Activated CD4-positive, alpha-beta T cell treated with anti-CD3 and anti-CD28 coated beads for 36 hours (primary cell): ENCODE results near the gene MAGEC1. TPM values are rescaled to one million over a fixed set of nuclear protein-coding genes. Genes with fewer than 3 reads are reported as not detected.
"Not testable (repeated sequence)": the region's sequence is repeated elsewhere in the genome, so short reads cannot be mapped to it uniquely, and the experiment has no call there.

ENCODE experiments used
- ATAC-seq: fragments of 200-7000 bp; cut with Tn5 transposase; one replicate; pipeline ENCODE4 v1.10.0; 2021; ENCODE audit warnings: mild to moderate bottlenecking, moderate library complexity
- CTCF ChIA-PET: fragments of 350-600 bp; sonication (Branson Sonifier 250); formaldehyde crosslinking; loops from one replicate; lab custom pipeline; 2021; ENCODE audit warnings: antibody characterized with exemption; lab: Charles Lee
- POLR2A ChIA-PET: fragments of 350-600 bp; sonication (Branson Sonifier 250); formaldehyde crosslinking; loops from one replicate; lab custom pipeline; 2021; ENCODE audit warnings: antibody characterized with exemption, inconsistent platforms; lab: Charles Lee
- DNase-seq: peaks from one replicate; pipeline ENCODE4 v3.0.0-alpha.2; 2020
- H3K27ac Mint-ChIP-seq: one replicate; pipeline ENCODE4 v1.8.0; 2021; ENCODE audit warnings: mixed read lengths
- H3K27me3 Mint-ChIP-seq: one replicate; pipeline ENCODE4 v1.8.0; 2021; ENCODE audit warnings: mixed read lengths
- H3K36me3 Mint-ChIP-seq: one replicate; pipeline ENCODE4 v1.8.0; 2021; ENCODE audit warnings: low read depth, mixed read lengths
- H3K4me1 Mint-ChIP-seq: one replicate; pipeline ENCODE4 v1.8.0; 2021; ENCODE audit warnings: mixed read lengths
- H3K4me3 Mint-ChIP-seq: one replicate; pipeline ENCODE4 v1.8.0; 2021; ENCODE audit warnings: mild to moderate bottlenecking, moderate library complexity, mixed read lengths
- H3K9me3 Mint-ChIP-seq: one replicate; pipeline ENCODE4 v1.8.0; 2021; ENCODE audit warnings: low read depth, mixed read lengths
- intact Hi-C, 2 experiments: fragments of 100-400 bp; cut with DNase I in 1 of 2; cut with micrococcal nuclease in 1 of 2; formaldehyde crosslinking; loops; one replicate each; pipeline versions ENCODE4 v1.14.2 to v1.15.1; 2022 to 2024; cut with DNase I, micrococcal nuclease
- total RNA-seq, 2 experiments: library from RNA; stranded (reverse); gene quantifications; one replicate each; pipeline ENCODE4 v1.2.3, GENCODE V29; 2021

MAGEC1 gene
- total RNA-seq = not detected

GRCh38 chrX:141903400-141904155 lies at the start of gene MAGEC1:
MAGEC1 (plus strand) TSS chrX:141903894; CDS start chrX:141905073, 1,179 bp downstream.
- intact Hi-C loops = no loop called here
- no peak for ATAC-seq
- H3K36me3 Mint-ChIP-seq = no peaks in the 10 kb centered on the region
- H3K4me3 Mint-ChIP-seq = no peak within 1 kb of the TSS
- no peak for DNase-seq
- H3K9me3 Mint-ChIP-seq = no peaks in the 10 kb centered on the region
- H3K27me3 Mint-ChIP-seq = no peaks in the 10 kb centered on the region
- CTCF ChIA-PET = no interaction called here
- no peaks in the 10 kb centered on the region for H3K4me1 Mint-ChIP-seq
- H3K27ac Mint-ChIP-seq = no peak within 1 kb of the TSS
- POLR2A ChIA-PET = no interaction called here

DNA sequence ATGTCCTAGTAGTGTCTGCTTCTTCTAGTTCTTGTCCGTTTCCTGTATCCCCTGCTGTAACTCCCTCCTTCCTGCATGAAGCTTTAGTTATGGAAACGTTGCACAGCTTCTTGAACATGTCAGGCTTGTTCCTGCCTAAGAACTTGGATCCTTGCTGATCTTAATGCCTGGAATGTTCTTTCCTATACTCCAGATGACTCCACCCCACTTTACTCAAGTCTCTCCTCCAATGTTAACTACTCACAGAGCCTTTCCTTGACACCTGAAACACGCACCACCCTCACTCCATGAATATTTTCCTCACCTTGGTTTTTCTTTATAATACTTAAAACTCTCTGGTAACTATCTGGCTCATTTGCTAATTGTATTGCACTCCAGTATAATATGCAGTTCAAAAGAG lies 46.2 kb upstream of the MAGEC1 start:
- ChIA-PET CTCF (no interaction called here), POLR2A (no interaction called here)
- Mint-ChIP-seq H3K4me1 (no peaks in the 10 kb centered on the region), H3K9me3 (peaks cover 5% of the 10 kb centered on the region), H3K27ac (no peak overlapping the region), H3K36me3 (no peaks in the 10 kb centered on the region), H3K27me3 (no peaks in the 10 kb centered on the region), H3K4me3 (no peak overlapping the region)
- no peak for DNase-seq
- intact Hi-C loops = no loop called here
- no peak for ATAC-seq

- Mint-ChIP-seq H3K9me3 (no peaks in the 10 kb centered on the region), H3K4me1 (no peaks in the 10 kb centered on the region), H3K36me3 (no peaks in the 10 kb centered on the region), H3K27me3 (no peaks in the 10 kb centered on the region), H3K4me3 (no peak overlapping the region), H3K27ac (no peak overlapping the region)
- CTCF ChIA-PET = no interaction called here
- no peak for ATAC-seq
- DNase-seq = no peak
- POLR2A ChIA-PET = no interaction called here
- intact Hi-C loops = no loop called here
Observed at GRCh38 chrX:141879616-141880015, 24.1 kb upstream of the MAGEC1 start.

- intact Hi-C loops, H3K4me3 Mint-ChIP-seq, H3K27ac Mint-ChIP-seq, ATAC-seq, H3K27me3 Mint-ChIP-seq, CTCF ChIA-PET, POLR2A ChIA-PET, H3K9me3 Mint-ChIP-seq, DNase-seq, H3K36me3 Mint-ChIP-seq, H3K4me1 Mint-ChIP-seq: not testable (repeated sequence)
Observed at GRCh38 chrX:141888811-141889210, 14.9 kb upstream of the MAGEC1 start.

DNA sequence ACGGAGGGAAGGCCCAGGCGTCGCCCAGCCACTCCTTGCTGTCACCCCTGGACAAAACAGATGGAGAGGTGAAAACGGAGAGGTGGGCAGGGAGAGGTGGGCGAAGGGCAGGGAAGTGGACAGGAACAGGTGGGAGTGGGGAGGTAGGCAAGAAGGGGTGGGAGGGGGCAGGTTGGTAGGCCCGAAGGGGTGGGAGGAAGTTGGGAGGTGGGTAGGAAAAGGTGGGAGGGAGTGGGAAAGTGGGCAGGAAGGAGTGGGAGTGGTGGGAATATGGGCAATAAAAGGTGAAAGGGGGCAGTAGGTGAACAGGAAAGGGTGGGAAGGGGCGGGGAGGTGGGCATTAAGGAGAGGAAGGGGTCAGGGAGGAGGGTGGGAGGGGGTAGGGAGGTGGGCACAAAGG lies 9.0 kb upstream of the MAGEC1 start:
- no peaks in the 10 kb centered on the region for H3K27me3 Mint-ChIP-seq
- H3K4me3 Mint-ChIP-seq = no peak overlapping the region
- DNase-seq (no peak), ATAC-seq (no peak)
- no peaks in the 10 kb centered on the region for H3K36me3 Mint-ChIP-seq
- intact Hi-C loops = no loop called here
- no peaks in the 10 kb centered on the region for H3K4me1 Mint-ChIP-seq
- CTCF ChIA-PET = no interaction called here
- no peaks in the 10 kb centered on the region for H3K9me3 Mint-ChIP-seq
- no peak overlapping the region for H3K27ac Mint-ChIP-seq
- POLR2A ChIA-PET = no interaction called here

DNA sequence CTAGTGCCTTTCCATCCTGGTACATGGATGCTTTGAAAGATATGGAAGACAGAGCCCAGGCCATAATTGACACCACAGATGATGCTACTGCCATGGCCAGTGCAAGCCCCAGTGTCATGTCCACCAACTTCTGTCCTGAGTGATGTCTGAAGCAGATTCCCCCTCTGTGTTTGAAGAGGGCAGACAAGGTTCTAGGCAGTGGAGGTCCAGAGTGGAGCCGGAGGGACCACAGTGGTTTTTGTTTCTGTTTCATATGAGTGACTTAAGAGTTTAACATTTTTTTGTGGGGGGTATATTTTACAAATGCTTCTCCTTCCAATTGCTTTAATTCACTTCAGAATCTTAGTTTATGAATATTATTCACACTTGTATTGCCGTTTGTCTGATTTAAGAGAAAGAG lies 6.0 kb upstream of the MAGEC1 start:
- Mint-ChIP-seq H3K9me3 (no peaks in the 10 kb centered on the region), H3K4me1 (no peaks in the 10 kb centered on the region), H3K4me3 (no peak overlapping the region), H3K27me3 (no peaks in the 10 kb centered on the region), H3K36me3 (no peaks in the 10 kb centered on the region), H3K27ac (no peak overlapping the region)
- CTCF ChIA-PET = no interaction called here
- intact Hi-C loops = no loop called here
- POLR2A ChIA-PET = no interaction called here
- no peak for ATAC-seq
- no peak for DNase-seq

DNA sequence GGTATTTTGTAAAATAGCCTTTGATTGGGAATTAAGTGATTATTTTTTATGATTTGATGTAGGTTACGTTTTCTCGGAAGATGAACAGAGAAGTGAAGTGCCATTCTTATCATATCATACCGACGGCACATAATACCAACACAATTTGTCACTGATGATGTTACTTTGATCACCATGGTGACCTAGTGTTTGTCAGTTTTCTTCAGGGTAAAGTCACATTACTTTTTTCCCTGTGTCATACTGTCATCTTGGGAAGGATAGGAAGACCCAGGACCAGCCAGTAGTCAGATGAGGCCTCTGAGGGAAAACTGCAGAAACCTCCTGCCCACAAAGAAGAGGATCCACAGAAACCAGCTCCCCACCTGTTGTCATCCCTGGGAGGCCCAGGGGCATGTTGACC lies 1.3 kb upstream of the MAGEC1 start:
- Mint-ChIP-seq H3K27me3 (no peaks in the 10 kb centered on the region), H3K9me3 (no peaks in the 10 kb centered on the region), H3K4me1 (no peaks in the 10 kb centered on the region), H3K27ac (no peak overlapping the region), H3K4me3 (no peak overlapping the region), H3K36me3 (no peaks in the 10 kb centered on the region)
- intact Hi-C loops = no loop called here
- ChIA-PET CTCF (no interaction called here), POLR2A (no interaction called here)
- no peak for ATAC-seq
- no peak for DNase-seq

DNA sequence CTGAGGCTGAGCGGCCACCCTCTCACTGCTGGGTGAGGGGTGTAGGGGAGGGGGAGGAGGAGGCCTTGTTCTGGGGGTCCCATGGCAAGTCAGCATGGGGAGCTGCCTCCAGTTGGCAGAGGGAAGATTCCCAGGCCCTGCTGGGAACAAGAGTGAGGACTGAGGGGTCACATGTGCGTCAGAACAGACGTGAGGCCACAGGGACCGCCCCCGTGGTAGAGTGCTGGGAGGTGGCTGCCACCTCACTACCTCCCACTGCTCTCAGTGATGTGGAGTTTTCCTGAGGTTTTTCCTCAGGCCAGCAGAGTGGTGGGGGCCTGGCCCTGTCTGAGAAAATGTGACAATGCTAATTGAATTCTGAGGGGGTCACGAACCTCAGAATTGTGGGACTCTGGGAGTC lies 568 bp downstream of the MAGEC1 start:
- H3K9me3 Mint-ChIP-seq = no peaks in the 10 kb centered on the region
- DNase-seq (no peak), ATAC-seq (no peak)
- no peaks in the 10 kb centered on the region for H3K36me3 Mint-ChIP-seq
- no peak overlapping the region for H3K4me3 Mint-ChIP-seq
- ChIA-PET CTCF (no interaction called here), POLR2A (no interaction called here)
- intact Hi-C loops = no loop called here
- H3K27me3 Mint-ChIP-seq = no peaks in the 10 kb centered on the region
- H3K27ac Mint-ChIP-seq = no peak overlapping the region
- no peaks in the 10 kb centered on the region for H3K4me1 Mint-ChIP-seq

DNA sequence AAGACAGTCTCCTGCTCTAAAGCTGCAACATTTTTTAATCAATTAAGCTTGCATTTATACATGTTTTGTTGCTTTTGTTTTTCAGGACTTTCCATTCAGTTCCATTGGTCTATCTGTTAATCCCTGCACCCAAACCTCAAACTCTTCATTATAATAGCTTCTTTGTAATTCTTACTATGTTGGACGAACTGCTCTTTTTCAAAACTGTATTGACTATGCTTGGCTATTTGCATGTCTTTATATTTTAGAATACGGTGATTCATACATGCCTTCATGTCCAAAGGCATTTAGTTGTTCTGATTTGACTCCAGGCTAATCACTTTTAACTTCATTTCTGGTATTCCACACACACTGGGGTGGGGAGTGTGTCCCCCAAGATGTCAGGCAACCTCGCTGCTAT lies 14.1 kb downstream of the MAGEC1 start:
- no peaks in the 10 kb centered on the region for H3K4me1 Mint-ChIP-seq
- no peak for ATAC-seq
- no peaks in the 10 kb centered on the region for H3K27me3 Mint-ChIP-seq
- intact Hi-C loops = no loop called here
- H3K4me3 Mint-ChIP-seq = no peak overlapping the region
- H3K27ac Mint-ChIP-seq = no peak overlapping the region
- no peak for DNase-seq
- CTCF ChIA-PET = no interaction called here
- POLR2A ChIA-PET = no interaction called here
- peaks cover 3% of the 10 kb centered on the region for H3K9me3 Mint-ChIP-seq
- no peaks in the 10 kb centered on the region for H3K36me3 Mint-ChIP-seq

DNA sequence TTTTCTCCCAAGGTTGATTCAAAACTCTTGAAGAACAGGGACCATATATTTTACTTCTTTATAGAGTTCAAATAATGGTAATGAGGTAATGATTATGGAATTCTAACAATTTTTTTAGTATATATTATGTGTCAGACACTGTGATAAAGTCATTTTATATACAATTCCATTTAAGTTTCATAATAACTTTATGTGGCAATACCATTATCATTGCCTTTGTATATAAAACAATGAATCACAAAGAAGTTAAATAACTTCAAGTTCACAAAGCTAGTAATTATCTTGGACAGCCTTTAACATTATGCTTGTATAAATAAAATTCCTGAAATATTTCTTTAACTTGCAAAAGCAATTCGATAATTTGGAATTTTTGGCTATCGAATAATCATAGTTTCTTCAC lies 20.6 kb downstream of the MAGEC1 start:
- no peak for DNase-seq
- H3K27ac Mint-ChIP-seq = no peak overlapping the region
- no peak overlapping the region for H3K4me3 Mint-ChIP-seq
- H3K36me3 Mint-ChIP-seq = no peaks in the 10 kb centered on the region
- POLR2A ChIA-PET = no interaction called here
- intact Hi-C loops = no loop called here
- no peaks in the 10 kb centered on the region for H3K4me1 Mint-ChIP-seq
- ATAC-seq = no peak
- CTCF ChIA-PET = no interaction called here
- H3K9me3 Mint-ChIP-seq = no peaks in the 10 kb centered on the region
- H3K27me3 Mint-ChIP-seq = no peaks in the 10 kb centered on the region

GRCh38 chrX:141928432-141928831 lies 24.7 kb downstream of the MAGEC1 start:
- intact Hi-C loops = no loop called here
- Mint-ChIP-seq H3K27me3 (no peaks in the 10 kb centered on the region), H3K9me3 (no peaks in the 10 kb centered on the region), H3K4me3 (no peak overlapping the region), H3K4me1 (no peaks in the 10 kb centered on the region), H3K27ac (no peak overlapping the region), H3K36me3 (no peaks in the 10 kb centered on the region)
- CTCF ChIA-PET = no interaction called here
- POLR2A ChIA-PET = no interaction called here
- DNase-seq = no peak
- ATAC-seq = no peak

- ChIA-PET POLR2A (no interaction called here), CTCF (no interaction called here)
- Mint-ChIP-seq H3K27ac (no peak overlapping the region), H3K36me3 (no peaks in the 10 kb centered on the region), H3K9me3 (peaks cover 2% of the 10 kb centered on the region), H3K27me3 (no peaks in the 10 kb centered on the region), H3K4me1 (no peaks in the 10 kb centered on the region), H3K4me3 (no peak overlapping the region)
- intact Hi-C loops = no loop called here
- no peak for DNase-seq
- no peak for ATAC-seq
Observed at GRCh38 chrX:141934059-141934641, 30.5 kb downstream of the MAGEC1 start.
